ENCODE results near the gene ZNF611.
"Not testable (repeated sequence)": the region's sequence is repeated elsewhere in the genome, so short reads cannot be mapped to it uniquely, and the experiment has no call there.

- TF ChIP-seq CREB1 (CRISPR knock-in tag; IDR thresholded peaks at IDR 0.05); MAX (CRISPR knock-in tag; IDR thresholded peaks at IDR 0.05); TCF7 (CRISPR knock-in tag; IDR thresholded peaks at IDR 0.05; ENCODE audit: low read depth); CTCF (IDR thresholded peaks at IDR 0.05); E2F1 (CRISPR knock-in tag; IDR thresholded peaks at IDR 0.05); ZNF263 (CRISPR knock-in tag; IDR thresholded peaks at IDR 0.05; ENCODE audit: low read depth); ELF4 (CRISPR knock-in tag; IDR thresholded peaks at IDR 0.05; ENCODE audit: low read depth); ZBTB21 (CRISPR knock-in tag; IDR thresholded peaks at IDR 0.05; ENCODE audit: borderline replicate concordance); GABPB1 (CRISPR knock-in tag; IDR thresholded peaks at IDR 0.05); SP1 (CRISPR knock-in tag; conservative IDR thresholded peaks at IDR 0.05); ESRRA (CRISPR knock-in tag; IDR thresholded peaks at IDR 0.05; ENCODE audit: borderline replicate concordance); FOXJ3 (CRISPR knock-in tag; IDR thresholded peaks at IDR 0.05; ENCODE audit: borderline replicate concordance): not testable (repeated sequence)
- TF ChIP-seq, protein P1, sequence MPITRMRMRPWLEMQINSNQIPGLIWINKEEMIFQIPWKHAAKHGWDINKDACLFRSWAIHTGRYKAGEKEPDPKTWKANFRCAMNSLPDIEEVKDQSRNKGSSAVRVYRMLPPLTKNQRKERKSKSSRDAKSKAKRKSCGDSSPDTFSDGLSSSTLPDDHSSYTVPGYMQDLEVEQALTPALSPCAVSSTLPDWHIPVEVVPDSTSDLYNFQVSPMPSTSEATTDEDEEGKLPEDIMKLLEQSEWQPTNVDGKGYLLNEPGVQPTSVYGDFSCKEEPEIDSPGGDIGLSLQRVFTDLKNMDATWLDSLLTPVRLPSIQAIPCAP (CRISPR knock-in tag; IDR thresholded peaks at IDR 0.05), result not testable (repeated sequence)
- TF ChIP-seq, protein P2, sequence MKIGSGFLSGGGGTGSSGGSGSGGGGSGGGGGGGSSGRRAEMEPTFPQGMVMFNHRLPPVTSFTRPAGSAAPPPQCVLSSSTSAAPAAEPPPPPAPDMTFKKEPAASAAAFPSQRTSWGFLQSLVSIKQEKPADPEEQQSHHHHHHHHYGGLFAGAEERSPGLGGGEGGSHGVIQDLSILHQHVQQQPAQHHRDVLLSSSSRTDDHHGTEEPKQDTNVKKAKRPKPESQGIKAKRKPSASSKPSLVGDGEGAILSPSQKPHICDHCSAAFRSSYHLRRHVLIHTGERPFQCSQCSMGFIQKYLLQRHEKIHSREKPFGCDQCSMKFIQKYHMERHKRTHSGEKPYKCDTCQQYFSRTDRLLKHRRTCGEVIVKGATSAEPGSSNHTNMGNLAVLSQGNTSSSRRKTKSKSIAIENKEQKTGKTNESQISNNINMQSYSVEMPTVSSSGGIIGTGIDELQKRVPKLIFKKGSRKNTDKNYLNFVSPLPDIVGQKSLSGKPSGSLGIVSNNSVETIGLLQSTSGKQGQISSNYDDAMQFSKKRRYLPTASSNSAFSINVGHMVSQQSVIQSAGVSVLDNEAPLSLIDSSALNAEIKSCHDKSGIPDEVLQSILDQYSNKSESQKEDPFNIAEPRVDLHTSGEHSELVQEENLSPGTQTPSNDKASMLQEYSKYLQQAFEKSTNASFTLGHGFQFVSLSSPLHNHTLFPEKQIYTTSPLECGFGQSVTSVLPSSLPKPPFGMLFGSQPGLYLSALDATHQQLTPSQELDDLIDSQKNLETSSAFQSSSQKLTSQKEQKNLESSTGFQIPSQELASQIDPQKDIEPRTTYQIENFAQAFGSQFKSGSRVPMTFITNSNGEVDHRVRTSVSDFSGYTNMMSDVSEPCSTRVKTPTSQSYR (CRISPR knock-in tag; IDR thresholded peaks at IDR 0.05), result not testable (repeated sequence)
These were observed 11.1 kb upstream of the ZNF611 start for GRCh38 chr19:52745919-52746318.

Measured in WTC11 (cell line).